HepG2 (cell line): ENCODE results near the gene PAPSS2. TPM values are rescaled to one million over a fixed set of nuclear protein-coding genes. Genes with fewer than 3 reads are reported as not detected.

Experiments
- ATAC-seq: fragments of 200-7000 bp; cut with Tn5 transposase; 3 replicates; pipeline ENCODE4 v1.9.1; 2020; ENCODE audit warnings: mild to moderate bottlenecking, moderate library complexity
- BruUV-seq: library from RNA; stranded (reverse); fragments of 400-500 nt; replicated peaks from 2 replicates; lab custom pipeline; 2021; lab: Mats Ljungman, UMichigan
- CTCF ChIA-PET: fragments of 300-600 bp; formaldehyde crosslinking; extraction: SDS; loops from one replicate; lab custom pipeline; 2021; ENCODE audit warnings: low total read pairs, inconsistent platforms, low intra/inter-chr PET ratio; lab: Yijun Ruan, JAX
- POLR2A ChIA-PET: fragments of 350-600 bp; sonication (Branson Sonifier 250); formaldehyde crosslinking; loops from one replicate; lab custom pipeline; 2020; ENCODE audit warnings: antibody characterized with exemption, inconsistent platforms; lab: Yijun Ruan, JAX
- DNase-seq: peaks from one replicate; pipeline ENCODE4 v3.0.0-alpha.2; 2015; ENCODE audit warnings: low spot score
- FAIRE-seq: peaks from 3 replicates; lab custom pipeline; 2011; peaks lifted over from hg19 to GRCh38; lab: Jason Lieb, UNC
- H2AFZ ChIP-seq: one replicate; pipeline ENCODE4 v1.6.1; 2011; ENCODE audit warnings: low read length, inconsistent platforms
- H3K27ac ChIP-seq: fragments of 300-600 bp; 3 replicates; pipeline ENCODE4 v1.8.0; 2011; ENCODE audit warnings: mixed run types, mild to moderate bottlenecking, mixed read lengths, low read length, inconsistent platforms; ENCODE audit not compliant: insufficient read depth; ENCODE audit errors: extremely low read length
- H3K27me3 ChIP-seq, 2 experiments: fragments of 200-600 bp in 1 of 2; 2 replicates in 1 of 2; 3 replicates in 1 of 2; pipeline versions ENCODE4 v1.6.0 to v1.8.0; 2011; ENCODE audit warnings: low read length in 2 of 2, mild to moderate bottlenecking in 2 of 2, moderate library complexity in 2 of 2, inconsistent platforms in 1 of 2; ENCODE audit not compliant: insufficient read depth in 2 of 2, control insufficient read depth in 1 of 2
- H3K36me3 ChIP-seq, 2 experiments: fragments of 200-600 bp in 1 of 2; replicated peaks in 1 of 2; 2 replicates in 1 of 2; 3 replicates in 1 of 2; pipeline versions ENCODE4 v1.5.1 to v1.8.0; 2011; ENCODE audit warnings: low read length in 2 of 2, inconsistent platforms in 1 of 2; ENCODE audit not compliant: insufficient read depth in 2 of 2, control insufficient read depth in 1 of 2
- H3K4me1 ChIP-seq: 2 replicates; pipeline ENCODE4 v1.5.1; 2012; ENCODE audit warnings: low read length, inconsistent platforms; ENCODE audit not compliant: insufficient read depth
- H3K4me2 ChIP-seq: 2 replicates; pipeline ENCODE4 v1.6.0; 2011; ENCODE audit warnings: low read depth, low read length, inconsistent platforms
- H3K4me3 ChIP-seq, 3 experiments: fragments of 200-600 bp in 1 of 3; sonication (generic), shearing (Covaris generic) in 1 of 3; replicated peaks in 1 of 3; 2 replicates each; pipeline ENCODE4 v1.5.1; 2011 to 2016; ENCODE audit warnings: low read length in 3 of 3, inconsistent platforms in 2 of 3, low read depth in 2 of 3, mild to moderate bottlenecking in 2 of 3, control low read depth in 1 of 3, mixed read lengths in 1 of 3; ENCODE audit not compliant: insufficient read depth in 1 of 3
- H3K79me2 ChIP-seq: one replicate; pipeline ENCODE4 v1.6.1; 2011; ENCODE audit warnings: low read length, inconsistent platforms; ENCODE audit not compliant: insufficient read depth
- H3K9ac ChIP-seq: 2 replicates; pipeline ENCODE4 v1.6.0; 2011; ENCODE audit warnings: mild to moderate bottlenecking, low read depth, low read length, inconsistent platforms; ENCODE audit not compliant: insufficient read depth
- H3K9me3 ChIP-seq: 2 replicates; pipeline ENCODE4 v1.5.1; 2012; ENCODE audit warnings: mild to moderate bottlenecking, low read length
- H4K20me1 ChIP-seq: 2 replicates; pipeline ENCODE4 v1.6.0; 2011; ENCODE audit warnings: inconsistent platforms, mild to moderate bottlenecking, low read length, moderate library complexity; ENCODE audit not compliant: insufficient read depth
- EEA1 ChIP-seq: sonication (generic); formaldehyde crosslinking; IDR thresholded peaks from 2 replicates; pipeline ENCODE4 v1.5.1; 2020; ENCODE audit warnings: mild to moderate bottlenecking, missing genetic modification reagents, borderline replicate concordance
- GZF1 ChIP-seq: sonication (generic); formaldehyde crosslinking; IDR thresholded peaks from 2 replicates; pipeline ENCODE4 v1.5.1; 2020; ENCODE audit warnings: mild to moderate bottlenecking, missing genetic modification reagents
- HIVEP1 ChIP-seq: sonication (generic); formaldehyde crosslinking; IDR thresholded peaks from 2 replicates; pipeline ENCODE4 v1.4.0; 2020; ENCODE audit warnings: mild to moderate bottlenecking, missing genetic modification reagents
- HOXD1 ChIP-seq: sonication (generic); formaldehyde crosslinking; IDR thresholded peaks from 2 replicates; pipeline ENCODE4 v1.5.0; 2020; ENCODE audit warnings: missing genetic modification reagents
- MEIS1 ChIP-seq: sonication (generic); formaldehyde crosslinking; IDR thresholded peaks from 2 replicates; pipeline ENCODE4 v1.9.0; 2021; ENCODE audit warnings: mild to moderate bottlenecking, missing genetic modification reagents, moderate library complexity, borderline replicate concordance
- RFX5 ChIP-seq: IDR thresholded peaks from 2 replicates; pipeline ENCODE4 v1.6.1; 2011; ENCODE audit warnings: low read depth, low read length, improper control_type of control experiment
- SNAPC4 ChIP-seq: sonication (generic); formaldehyde crosslinking; IDR thresholded peaks from 2 replicates; pipeline ENCODE4 v1.4.0; 2020; ENCODE audit warnings: mild to moderate bottlenecking, missing genetic modification reagents
- ZBTB2 ChIP-seq: sonication (generic); formaldehyde crosslinking; IDR thresholded peaks from 2 replicates; pipeline ENCODE4 v1.8.0; 2022; ENCODE audit warnings: low read depth, missing genetic modification reagents
- ZNF263 ChIP-seq: sonication (generic); formaldehyde crosslinking; IDR thresholded peaks from 2 replicates; pipeline ENCODE4 v1.4.0; 2020; ENCODE audit warnings: missing genetic modification reagents
- ZNF276 ChIP-seq: sonication (generic); formaldehyde crosslinking; IDR thresholded peaks from 2 replicates; pipeline ENCODE4 v1.4.0; 2020; ENCODE audit warnings: mild to moderate bottlenecking, low read depth, missing genetic modification reagents
- ZNF513 ChIP-seq: sonication (generic); formaldehyde crosslinking; conservative IDR thresholded peaks from 2 replicates; pipeline ENCODE4 v1.5.0; 2020; ENCODE audit warnings: missing genetic modification reagents
- WGBS: methylation state at CpG from one replicate; pipeline ENCODE4 v1.1.6; 2017; ENCODE audit warnings: low lambda C conversion rate; 5-methylcytosine and 5-hydroxymethylcytosine counted together
- in situ Hi-C: cut with HindIII; loops from 2 replicates; pipeline ENCODE4 v1.10.0; 2017; ENCODE audit warnings: low pct_unique_long_range_greater_than_20kb; ENCODE audit not compliant: extremely low pct_ligation_motif_present
- intact Hi-C: fragments of 100-400 bp; cut with micrococcal nuclease; formaldehyde crosslinking; loops from one replicate; pipeline ENCODE4 v1.10.0; 2022; ENCODE audit not compliant: unreplicated experiment
- polyA plus RNA-seq, 8 experiments: library from polyadenylated mRNA; depleted of rRNA in 3 of 8; stranded (reverse) in 7 of 8; unstranded in 1 of 8; fragments of >200 nt; fragmentation: Illumina TruSeq in 4 of 8; extraction: Trizol in 4 of 8; gene quantifications; 2 replicates each; pipeline versions ENCODE4 v1.2.1 to v1.2.3, GENCODE V29; 2011 to 2016; ENCODE audit warnings: low read depth in 4 of 8, missing spikeins in 1 of 8, mixed read lengths in 1 of 8; ENCODE audit not compliant: insufficient read depth in 1 of 8
- total RNA-seq, 5 experiments: library from RNA; depleted of rRNA; stranded (reverse); fragments of >200 nt; fragmentation: Illumina TruSeq; extraction: Trizol; gene quantifications; 2 replicates each; pipeline ENCODE4 v1.2.3, GENCODE V29; 2016; ENCODE audit warnings: low read depth in 1 of 5

The PAPSS2 gene
- total and polyA plus RNA-seq, 2 of the 13 experiments (the other 11 are each of a cell fraction or from before 2014, with no cell fraction given), result 0.11 to 0.12 TPM

- H3K9ac ChIP-seq, result no peak overlapping the region
- FAIRE-seq, result no peak
- intact Hi-C loops, result no loop called here
- peaks cover 0 to 2% of the 10 kb centered on the region in 2 experiments; a peak in 2 of 5 replicates for H3K27me3 ChIP-seq
- H3K36me3 ChIP-seq, result no peaks in the 10 kb centered on the region
- H4K20me1 ChIP-seq, result no peaks in the 10 kb centered on the region
- ChIA-PET POLR2A (no interaction called here), CTCF (no interaction called here)
- H2AFZ ChIP-seq, result no peak overlapping the region
- no peak for TF ChIP-seq ZNF276 (CRISPR knock-in tag)
- no peak for TF ChIP-seq RFX5
- no peak for TF ChIP-seq HOXD1 (CRISPR knock-in tag)
- no peak for TF ChIP-seq GZF1 (CRISPR knock-in tag)
- no peak for TF ChIP-seq SNAPC4 (CRISPR knock-in tag)
- TF ChIP-seq ZNF513 (CRISPR knock-in tag), result no peak
- no peak for TF ChIP-seq ZNF263 (CRISPR knock-in tag)
- TF ChIP-seq HIVEP1 (CRISPR knock-in tag), result no peak
- no peak for TF ChIP-seq EEA1
- no peak for TF ChIP-seq ZBTB2 (CRISPR knock-in tag)
- TF ChIP-seq MEIS1 (CRISPR knock-in tag), result no peak
- H3K79me2 ChIP-seq, result no peaks in the 10 kb centered on the region
- in situ Hi-C loops, result no loop called here
- H3K4me3 ChIP-seq, result no peak overlapping the region
- 47% methylated on average over 2 of the region's 2 CpGs for WGBS
- no TSS peak for BruUV-seq
- H3K27ac ChIP-seq, result no peak overlapping the region
- no peaks in the 10 kb centered on the region for H3K4me1 ChIP-seq
- no peak for ATAC-seq
- no peak for DNase-seq
- H3K9me3 ChIP-seq, result no peaks in the 10 kb centered on the region
- H3K4me2 ChIP-seq, result no peak overlapping the region
Observed at GRCh38 chr10:87678302-87678701, 18.6 kb downstream of the PAPSS2 start.
